Measurements from ENCODE around the gene LRP1B.
"Not testable (repeated sequence)": the region's sequence is repeated elsewhere in the genome, so short reads cannot be mapped to it uniquely, and the experiment has no call there.

The LRP1B gene

GRCh38 chr2:140964324-140964723 lies 1166.5 kb downstream of the LRP1B start:
- not testable (repeated sequence) for DNase-seq

- no peak for DNase-seq
These were observed 1180.9 kb downstream of the LRP1B start for GRCh38 chr2:140949932-140950331.

GRCh38 chr2:140947236-140947635 lies 1183.6 kb downstream of the LRP1B start:
- no peak for DNase-seq

GRCh38 chr2:140943867-140944266 lies 1186.9 kb downstream of the LRP1B start:
- DNase-seq = no peak

- DNase-seq = no peak
These were observed 1188.5 kb downstream of the LRP1B start for GRCh38 chr2:140942284-140942683.

- no peak for DNase-seq
These were observed 1201.0 kb downstream of the LRP1B start for GRCh38 chr2:140929849-140930248.

GRCh38 chr2:140918426-140918825 lies 1212.4 kb downstream of the LRP1B start:
- no peak for DNase-seq

- no peak for DNase-seq
These were observed 1214.4 kb downstream of the LRP1B start for GRCh38 chr2:140916410-140916809.

- DNase-seq = no peak
These were observed 1220.1 kb downstream of the LRP1B start for GRCh38 chr2:140910683-140911082.

- no peak for DNase-seq
These were observed 1225.6 kb downstream of the LRP1B start for GRCh38 chr2:140905083-140905781.

GRCh38 chr2:140895378-140895777 lies 1235.4 kb downstream of the LRP1B start:
- no peak for DNase-seq

GRCh38 chr2:140893685-140894084 lies 1237.1 kb downstream of the LRP1B start:
- no peak for DNase-seq

GRCh38 chr2:140892911-140893637 lies 1237.7 kb downstream of the LRP1B start:
- no peak for DNase-seq

- DNase-seq = no peak
These were observed 1238.4 kb downstream of the LRP1B start for GRCh38 chr2:140892436-140892835.

GRCh38 chr2:140891614-140892212 lies 1239.1 kb downstream of the LRP1B start:
- no peak for DNase-seq

GRCh38 chr2:140882671-140883620 lies 1247.9 kb downstream of the LRP1B start:
- no peak for DNase-seq

- no peak for DNase-seq
These were observed 1250.2 kb downstream of the LRP1B start for GRCh38 chr2:140880573-140880972.

- DNase-seq = no peak
These were observed 1254.8 kb downstream of the LRP1B start for GRCh38 chr2:140876015-140876414.

- no peak for DNase-seq
These were observed 1256.8 kb downstream of the LRP1B start for GRCh38 chr2:140873915-140874531.

- DNase-seq = no peak
These were observed 1260.9 kb downstream of the LRP1B start for GRCh38 chr2:140869925-140870324.

- DNase-seq = no peak
These were observed 1261.7 kb downstream of the LRP1B start for GRCh38 chr2:140869107-140869506.

- DNase-seq = no peak
These were observed 1265.0 kb downstream of the LRP1B start for GRCh38 chr2:140865837-140866236.

Data from CD4-positive, alpha-beta T cell treated with Interleukin-6 for 4 hours (primary cell).